Superior temporal gyrus (tissue), 1 donor: Measurements from ENCODE around the gene CEP89.
"Not testable (repeated sequence)": the region's sequence is repeated elsewhere in the genome, so short reads cannot be mapped to it uniquely, and the experiment has no call there.

Experiments used
- DNase-seq: peaks from one replicate; pipeline ENCODE4 v3.0.0-alpha.2; 2016; ENCODE audit errors: extremely low spot score

CEP89 gene

DNA sequence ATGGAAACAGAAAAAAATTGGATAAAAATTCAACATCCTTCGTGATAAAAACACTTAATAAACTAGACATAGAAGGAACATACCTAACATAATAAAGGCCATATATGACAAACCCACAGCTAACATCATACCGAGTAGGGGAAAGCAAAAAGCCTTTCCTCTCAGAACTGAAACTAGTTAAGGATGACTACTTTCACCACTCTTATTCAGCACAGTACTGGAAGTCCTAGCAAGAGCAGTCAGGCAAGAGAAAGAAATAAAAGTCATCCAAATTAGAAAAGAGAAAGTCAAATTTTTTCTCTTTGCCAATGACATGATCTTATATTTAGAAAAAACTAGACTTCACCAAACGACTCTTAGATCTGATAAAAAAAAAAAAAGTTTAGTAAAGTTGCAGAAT lies 76.4 kb downstream of the CEP89 start:
- DNase-seq, result no peak

GRCh38 chr19:32891609-32892008 lies 80.1 kb downstream of the CEP89 start:
- no peak for DNase-seq

DNA sequence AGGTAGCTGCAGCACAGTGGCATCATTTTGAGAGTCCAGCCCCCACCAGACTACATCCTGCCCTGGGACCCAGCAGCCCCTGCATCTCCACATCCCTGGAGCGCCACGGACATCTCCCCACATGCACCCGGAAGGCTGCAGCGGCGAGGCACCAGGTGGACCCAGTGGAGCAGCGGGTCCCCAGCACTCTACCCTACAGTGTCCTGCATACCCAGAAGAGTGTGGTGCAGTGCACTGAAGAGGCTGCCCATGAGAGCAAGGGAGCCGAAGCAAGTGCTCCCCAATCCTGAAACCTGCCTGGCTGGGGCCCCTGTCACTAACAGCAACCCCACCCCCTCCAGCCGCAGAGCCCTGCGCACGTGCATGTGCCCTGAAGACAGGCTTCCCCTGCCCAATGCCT lies 80.9 kb downstream of the CEP89 start:
- no peak for DNase-seq

DNA sequence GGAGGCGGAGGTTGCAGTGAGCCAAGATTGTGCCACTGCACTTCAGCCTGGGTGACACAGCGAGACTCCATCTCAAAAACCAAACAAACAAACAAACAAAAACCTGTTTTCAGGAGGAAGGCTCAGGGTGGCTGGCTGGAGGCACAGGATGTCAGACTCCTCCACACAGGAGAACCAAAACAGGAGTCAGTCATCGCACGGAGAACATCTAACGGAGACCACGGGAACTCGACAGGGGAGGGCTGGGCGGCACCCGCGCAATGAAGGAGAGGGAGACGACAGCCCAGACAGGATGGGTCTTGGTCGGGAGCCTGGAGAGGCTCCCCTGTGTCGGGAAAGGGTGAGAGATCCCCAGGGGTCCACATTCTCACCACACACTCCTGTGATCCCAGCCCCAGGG lies 81.4 kb downstream of the CEP89 start:
- no peak for DNase-seq

- no peak for DNase-seq
Measured at GRCh38 chr19:32889137-32889934, 82.4 kb downstream of the CEP89 start.

DNA sequence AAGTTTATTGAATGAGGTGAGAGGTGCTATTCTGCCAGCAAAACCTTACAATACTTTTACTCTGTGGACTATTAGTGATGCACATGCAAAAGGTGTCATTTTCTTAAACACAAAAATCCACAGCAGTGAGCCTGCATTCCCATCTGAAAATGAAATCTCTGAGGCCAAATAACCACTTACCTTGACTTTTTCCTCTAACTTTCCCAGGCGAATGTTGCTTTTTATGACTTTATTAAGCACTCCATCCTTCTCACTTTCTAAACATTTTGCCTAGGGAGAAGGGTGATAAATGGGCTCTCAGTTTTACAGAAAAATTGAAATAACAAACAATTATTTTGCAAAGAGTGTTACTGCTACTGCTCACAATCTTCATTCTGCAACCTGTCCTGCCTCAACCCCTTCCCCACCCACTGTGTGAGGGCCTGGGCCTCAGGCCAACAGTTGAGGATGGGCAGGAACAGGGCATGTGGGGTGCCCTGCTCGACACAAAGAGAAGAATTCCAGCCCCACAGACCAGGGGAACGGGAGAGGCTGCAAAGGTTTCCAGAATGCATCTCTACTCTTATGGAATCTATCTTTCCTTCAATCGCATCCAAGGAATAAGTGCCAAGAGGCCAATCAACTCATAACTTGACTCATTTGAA lies 84.1 kb downstream of the CEP89 start:
- DNase-seq, result no peak

- no peak for DNase-seq
Measured at GRCh38 chr19:32886241-32886640, 85.5 kb downstream of the CEP89 start.

GRCh38 chr19:32885255-32885654 lies 86.5 kb downstream of the CEP89 start:
- not testable (repeated sequence) for DNase-seq

- DNase-seq, result no peak
Measured at GRCh38 chr19:32881766-32882165, 90.0 kb downstream of the CEP89 start.

- DNase-seq, result no peak
Measured at GRCh38 chr19:32880622-32881021, 91.1 kb downstream of the CEP89 start.

GRCh38 chr19:32879741-32880140 lies 92.0 kb downstream of the CEP89 start:
- no peak for DNase-seq

- DNase-seq, result no peak
Measured at GRCh38 chr19:32878988-32879387, 92.8 kb downstream of the CEP89 start.

- no peak for DNase-seq
Measured at GRCh38 chr19:32877977-32878745, 93.6 kb downstream of the CEP89 start.

DNA sequence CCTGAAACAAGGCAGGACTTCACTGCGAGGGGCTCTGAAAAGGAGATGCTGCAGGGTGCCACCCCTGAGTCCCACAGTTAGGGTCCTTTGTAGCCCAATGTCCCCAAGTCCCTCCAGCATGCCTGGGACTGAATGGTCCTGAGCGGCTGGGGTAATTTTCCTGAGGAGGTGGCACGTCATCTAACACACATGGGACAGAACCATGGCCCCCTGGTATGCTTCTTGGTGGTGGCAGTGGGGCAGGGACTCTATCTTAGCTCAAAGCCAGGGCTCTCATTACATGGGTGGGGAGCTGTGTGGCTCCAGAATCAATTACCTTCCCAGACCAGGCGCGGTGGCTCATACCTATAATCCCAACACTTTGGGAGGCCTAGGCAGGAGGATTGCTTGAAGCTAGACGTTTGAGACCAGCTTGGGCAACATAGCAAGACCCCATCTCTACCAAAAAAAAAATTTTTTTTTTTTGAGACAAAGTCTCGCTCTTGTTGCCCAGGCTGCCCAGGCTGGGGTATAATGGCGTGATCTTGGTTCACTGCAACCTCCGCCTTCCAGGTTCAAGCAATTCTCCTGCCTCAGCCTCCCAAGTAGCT lies 94.3 kb downstream of the CEP89 start:
- no peak for DNase-seq

DNA sequence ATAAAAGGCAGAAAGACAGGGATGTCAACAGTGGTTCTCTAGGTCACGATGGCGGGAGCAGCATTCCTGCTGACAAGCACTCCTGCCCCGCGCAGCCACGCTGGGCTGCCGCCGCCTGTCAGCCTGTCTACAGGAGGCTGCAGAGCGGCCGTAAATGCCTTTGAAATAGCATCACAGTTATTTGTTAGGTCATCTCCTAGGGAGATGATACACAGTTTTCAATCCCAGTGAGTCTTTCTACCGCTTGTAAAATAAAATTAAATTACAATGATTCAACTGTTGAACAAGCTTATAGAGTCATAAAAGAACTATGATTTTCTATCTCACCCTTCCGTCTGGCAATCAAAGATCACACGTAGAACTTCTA lies 94.9 kb downstream of the CEP89 start:
- DNase-seq, result no peak

- no peak for DNase-seq
Measured at GRCh38 chr19:32876236-32876918, 95.4 kb downstream of the CEP89 start.

DNA sequence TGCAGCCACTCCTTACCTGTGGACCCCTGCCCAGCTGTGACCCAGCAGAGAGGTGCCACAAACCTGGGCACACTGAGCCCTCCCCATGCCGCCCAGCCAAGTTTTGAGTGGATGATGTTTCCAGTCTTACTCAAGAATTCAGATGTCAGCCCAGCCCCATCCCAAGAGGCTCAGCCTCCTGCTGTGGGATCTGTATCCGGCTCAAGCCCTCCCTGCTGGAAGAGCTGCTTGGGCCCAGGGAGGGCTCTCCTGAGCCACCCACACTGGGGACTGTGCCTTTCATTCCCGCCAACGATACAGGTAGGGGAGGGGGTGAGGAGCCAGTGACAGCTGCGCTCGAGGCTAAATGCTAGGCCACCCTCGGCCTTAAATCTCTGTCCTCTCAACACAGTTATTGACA lies 96.3 kb downstream of the CEP89 start:
- no peak for DNase-seq

GRCh38 chr19:32874605-32875004 lies 97.2 kb downstream of the CEP89 start:
- DNase-seq, result no peak

DNA sequence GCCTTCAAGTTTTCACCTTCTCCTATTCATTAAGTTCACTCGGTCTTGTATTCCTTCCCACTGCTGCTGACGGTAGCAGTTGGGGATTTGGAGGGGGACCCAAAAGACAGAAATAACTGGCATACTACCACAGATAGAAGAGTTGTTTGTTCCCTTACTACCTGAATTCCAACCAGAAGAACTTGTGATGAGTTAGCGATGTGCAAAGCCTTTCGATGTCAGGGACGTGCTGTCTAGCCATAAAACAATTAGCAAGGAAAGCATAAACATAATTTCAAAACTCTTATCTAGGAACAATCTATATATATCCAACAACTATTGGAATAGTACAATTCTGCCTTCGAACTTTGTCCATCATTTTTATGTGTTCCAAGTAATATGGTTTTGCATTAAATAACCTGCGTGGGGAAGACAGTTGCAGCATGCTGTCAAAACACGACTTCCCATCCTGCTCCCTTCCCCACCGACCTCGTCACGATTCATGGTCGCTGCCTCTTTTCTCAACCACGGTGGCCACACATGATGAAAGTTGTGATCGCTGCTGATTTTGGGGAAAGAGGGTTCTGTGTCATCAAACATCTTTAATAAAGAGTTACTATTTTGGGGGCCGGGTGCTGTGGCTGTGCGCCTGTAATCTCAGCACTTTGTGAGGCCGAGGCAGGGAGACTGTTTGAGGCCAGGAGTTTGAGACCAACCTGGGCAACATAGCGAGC lies 98.4 kb downstream of the CEP89 start:
- DNase-seq, result no peak

- DNase-seq, result no peak
Measured at GRCh38 chr19:32872391-32872790, 99.4 kb downstream of the CEP89 start.

DNA sequence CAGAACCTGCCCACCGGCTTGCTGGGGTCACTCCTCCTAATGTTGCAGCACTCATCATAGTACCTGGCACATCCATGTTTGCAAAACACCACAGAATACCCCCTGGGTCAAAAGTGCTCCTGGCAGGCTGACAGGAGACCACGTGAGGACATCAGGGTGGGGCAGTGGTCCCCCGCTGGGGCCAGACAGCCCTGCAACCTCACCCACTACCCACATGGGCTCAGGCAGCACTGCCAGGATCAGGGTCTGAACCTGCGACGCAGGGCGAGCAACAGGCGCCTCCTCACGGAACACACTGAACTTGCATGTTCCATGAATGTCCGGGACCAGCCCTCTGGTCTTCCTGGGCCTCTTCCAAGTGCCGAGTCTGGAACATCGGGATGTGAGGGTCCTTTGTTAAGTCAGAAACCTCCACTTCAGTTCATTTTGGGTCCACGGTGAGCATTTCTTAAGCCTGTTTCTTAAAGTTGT lies 100.7 kb downstream of the CEP89 start:
- DNase-seq, result no peak
